D341Med (cell line): ENCODE measurements around the gene SAP130.

ENCODE experiments used
- DNase-seq: peaks from one replicate; pipeline ENCODE4 v3.0.0; 2012; ENCODE audit warnings: low spot score

Gene SAP130

DNA sequence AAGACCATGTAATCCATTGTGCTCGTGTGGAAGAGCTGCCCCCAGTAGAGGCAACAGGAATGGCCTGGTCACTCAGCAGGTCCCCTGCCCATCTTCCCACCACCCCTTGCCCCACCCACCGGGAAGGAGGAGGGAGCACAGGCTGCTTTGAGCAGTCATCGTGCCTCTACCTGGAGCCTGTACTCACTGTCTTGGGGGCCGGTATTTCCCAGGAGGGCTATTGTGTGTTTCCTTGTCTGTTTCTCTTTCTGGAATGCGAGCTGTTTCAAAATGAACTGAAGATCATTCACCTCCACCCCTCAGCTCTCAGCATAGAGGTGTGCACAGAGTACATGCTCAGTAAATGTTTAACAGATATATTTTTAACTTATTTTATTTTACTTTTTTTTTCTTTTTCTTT is 134.4 kb downstream of the SAP130 start:
- DNase-seq: no peak

DNA sequence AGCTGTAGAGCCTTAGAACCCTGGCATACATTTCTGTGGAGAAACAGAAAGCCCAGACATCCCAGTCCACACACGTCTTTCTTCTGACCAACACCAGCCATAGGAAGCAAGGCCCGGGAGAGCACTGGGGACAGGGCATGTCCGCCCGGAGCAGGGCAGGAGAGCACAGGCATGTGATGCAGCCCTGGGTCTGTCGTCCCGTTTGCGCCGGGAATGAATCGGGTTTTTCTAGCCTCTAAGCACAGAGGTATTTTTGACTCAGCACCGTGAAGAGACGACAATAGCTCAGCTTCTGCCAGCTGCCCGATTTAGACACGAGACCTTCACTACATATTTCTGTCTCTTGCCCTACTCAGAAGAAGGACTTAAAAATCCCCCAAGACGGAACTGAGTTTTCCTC is 134.8 kb downstream of the SAP130 start:
- DNase-seq: no peak

DNA sequence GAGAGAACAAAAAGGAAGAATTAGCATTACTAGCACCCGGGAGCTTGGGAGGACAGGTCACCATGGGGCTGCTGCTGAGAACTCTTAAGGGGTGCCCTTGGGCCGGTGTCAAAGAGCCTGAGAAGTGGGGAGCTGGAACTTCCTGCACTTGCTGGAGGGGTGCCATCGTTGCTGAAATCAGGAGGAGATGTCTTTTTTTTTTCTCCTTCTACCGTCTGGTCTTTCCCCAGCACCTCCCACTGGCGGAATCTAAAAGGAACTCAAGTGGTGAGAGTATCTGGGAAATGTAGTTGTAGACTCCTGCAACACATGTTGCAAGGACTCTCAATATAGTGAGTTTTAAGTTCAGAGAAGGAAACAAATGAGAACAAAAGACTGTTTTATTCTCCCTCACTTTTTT is 136.0 kb downstream of the SAP130 start:
- no peak for DNase-seq
